SK-N-SH (cell line): ENCODE results near the gene LPIN1. TPM values are rescaled to one million over a fixed set of nuclear protein-coding genes. Genes with fewer than 3 reads are reported as not detected.

Experiments used
- CTCF ChIA-PET: fragments of 300-600, 350-600 bp; formaldehyde crosslinking; extraction: SDS; loops from one replicate; lab custom pipeline; 2021; lab: Yijun Ruan, JAX
- POLR2A ChIA-PET: fragments of 350-600 bp; sonication (Branson Sonifier 250); formaldehyde crosslinking; extraction: SDS; loops from one replicate; lab custom pipeline; 2020; ENCODE audit warnings: antibody characterized with exemption, inconsistent platforms; lab: Yijun Ruan, JAX
- DNase-seq: peaks from one replicate; pipeline ENCODE4 v3.0.0; 2012
- H2AFZ ChIP-seq: fragments of 200-600 bp; sonication (generic); 2 replicates; pipeline ENCODE4 v1.8.1; 2016; ENCODE audit warnings: antibody characterized with exemption, mild to moderate bottlenecking, low read depth
- H3F3A ChIP-seq: fragments of 200-600 bp; sonication (generic); replicated peaks from 2 replicates; pipeline ENCODE3; 2016; ENCODE audit warnings: antibody characterized with exemption, mild to moderate bottlenecking; ENCODE audit not compliant: insufficient read depth
- H3K27ac ChIP-seq, 2 experiments: fragments of 200-500 bp in 1 of 2; fragments of 200-600 bp in 1 of 2; sonication (Bioruptor generic) in 1 of 2; sonication (generic), shearing (Covaris generic) in 1 of 2; 2 replicates each; pipeline versions ENCODE4 v1.5.1 to v1.6.1; 2014 to 2016; ENCODE audit warnings: low read depth in 2 of 2, inconsistent platforms in 1 of 2, low read length in 1 of 2, mild to moderate bottlenecking in 1 of 2, mixed read lengths in 1 of 2
- H3K27me3 ChIP-seq: fragments of 200-600 bp; sonication (generic), shearing (Covaris generic); 2 replicates; pipeline ENCODE4 v1.6.1; 2016; ENCODE audit warnings: mixed run types; ENCODE audit not compliant: insufficient read depth
- H3K36me3 ChIP-seq, 2 experiments: fragments of 200-500 bp in 1 of 2; fragments of 200-600 bp in 1 of 2; sonication (Bioruptor generic) in 1 of 2; sonication (generic) in 1 of 2; replicated peaks in 1 of 2; 2 replicates each; pipeline versions ENCODE3 to v1.5.1; 2014 to 2016; ENCODE audit warnings: low read length in 1 of 2, mild to moderate bottlenecking in 1 of 2; ENCODE audit not compliant: insufficient read depth in 2 of 2, control insufficient read depth in 1 of 2
- H3K4me1 ChIP-seq, 2 experiments: fragments of 200-500 bp in 1 of 2; fragments of 200-600 bp in 1 of 2; sonication (Bioruptor generic) in 1 of 2; sonication (generic), shearing (Covaris generic) in 1 of 2; 2 replicates each; pipeline versions ENCODE4 v1.5.1 to v1.6.1; 2014 to 2016; ENCODE audit warnings: low read depth in 1 of 2, low read length in 1 of 2, mixed run types in 1 of 2; ENCODE audit not compliant: insufficient read depth in 2 of 2, control insufficient read depth in 1 of 2
- H3K4me2 ChIP-seq: fragments of 200-600 bp; sonication (generic), shearing (Covaris generic); 2 replicates; pipeline ENCODE4 v1.6.1; 2017; ENCODE audit warnings: mixed run types
- H3K4me3 ChIP-seq, 2 experiments: fragments of 200-500 bp in 1 of 2; fragments of 200-600 bp in 1 of 2; sonication (Bioruptor generic) in 1 of 2; sonication (generic), shearing (Covaris generic) in 1 of 2; 2 replicates each; pipeline versions ENCODE4 v1.5.1 to v1.8.1; 2014 to 2016; ENCODE audit warnings: low read depth in 2 of 2, inconsistent platforms in 1 of 2, low read length in 1 of 2, mild to moderate bottlenecking in 1 of 2, mixed read lengths in 1 of 2, moderate library complexity in 1 of 2
- H3K79me2 ChIP-seq: fragments of 200-600 bp; sonication (generic); 2 replicates; pipeline ENCODE4 v1.8.1; 2017; ENCODE audit warnings: mild to moderate bottlenecking; ENCODE audit not compliant: insufficient read depth
- H3K9ac ChIP-seq: fragments of 200-600 bp; sonication (generic); 2 replicates; pipeline ENCODE4 v1.6.1; 2017; ENCODE audit warnings: mixed run types
- H3K9me2 ChIP-seq: fragments of 200-600 bp; sonication (generic); 2 replicates; pipeline ENCODE4 v1.6.1; 2017; ENCODE audit warnings: mixed run types
- H3K9me3 ChIP-seq: fragments of 200-600 bp; sonication (generic); 2 replicates; pipeline ENCODE4 v1.6.1; 2017; ENCODE audit warnings: mixed run types, mild to moderate bottlenecking, moderate library complexity
- H4K20me1 ChIP-seq: fragments of 200-600 bp; sonication (generic); 2 replicates; pipeline ENCODE4 v1.6.1; 2017; ENCODE audit warnings: mild to moderate bottlenecking, mixed run types; ENCODE audit not compliant: insufficient read depth
- ELF1 ChIP-seq: IDR thresholded peaks from 2 replicates; pipeline ENCODE4 v1.4.0; 2012
- EZH2phosphoT487 ChIP-seq: fragments of 200-600 bp; sonication (generic); IDR thresholded peaks from 2 replicates; pipeline ENCODE4 v1.6.1; 2017; ENCODE audit warnings: low read depth, mixed run types, mild to moderate bottlenecking, antibody characterized with exemption, moderate library complexity, borderline replicate concordance
- FOSL2 ChIP-seq: IDR thresholded peaks from 2 replicates; pipeline ENCODE4 v1.4.0; 2012; ENCODE audit warnings: low read depth, mild to moderate bottlenecking, moderate library complexity, borderline replicate concordance
- FOXJ3 ChIP-seq: sonication (generic); formaldehyde crosslinking; IDR thresholded peaks from 2 replicates; pipeline ENCODE4 v1.5.1; 2020; ENCODE audit warnings: mild to moderate bottlenecking, missing genetic modification reagents
- GABPA ChIP-seq: IDR thresholded peaks from 2 replicates; pipeline ENCODE4 v1.4.0; 2012; ENCODE audit warnings: low read depth, mild to moderate bottlenecking
- GATA2 ChIP-seq: sonication (generic); formaldehyde crosslinking; IDR thresholded peaks from 2 replicates; pipeline ENCODE4 v1.5.0; 2020; ENCODE audit warnings: mild to moderate bottlenecking, missing genetic modification reagents
- MXI1 ChIP-seq: IDR thresholded peaks from 2 replicates; pipeline ENCODE4 v1.6.1; 2012; ENCODE audit warnings: mild to moderate bottlenecking, low read depth, low read length, improper control_type of control experiment
- NFIC ChIP-seq: IDR thresholded peaks from 2 replicates; pipeline ENCODE4 v1.4.0; 2012; ENCODE audit warnings: borderline replicate concordance
- RCOR1 ChIP-seq: fragments of 150-350 bp; IDR thresholded peaks from 2 replicates; pipeline ENCODE4 v1.6.1; 2017; ENCODE audit warnings: antibody characterized with exemption, low read length
- SIN3A ChIP-seq: IDR thresholded peaks from 2 replicates; pipeline ENCODE4 v1.6.1; 2012; ENCODE audit warnings: low read depth, mild to moderate bottlenecking, low read length, moderate library complexity, borderline replicate concordance
- SMC3 ChIP-seq: IDR thresholded peaks from 2 replicates; pipeline ENCODE4 v1.6.1; 2012; ENCODE audit warnings: low read depth, low read length, improper control_type of control experiment
- TCF12 ChIP-seq: IDR thresholded peaks from 2 replicates; pipeline ENCODE4 v1.4.0; 2012
- YY1 ChIP-seq: IDR thresholded peaks from 2 replicates; pipeline ENCODE4 v1.4.0; 2012; ENCODE audit warnings: low read depth, mild to moderate bottlenecking
- WGBS: methylation state at CpG from one replicate; pipeline ENCODE4 v1.1.6; 2017; ENCODE audit warnings: low lambda C conversion rate; 5-methylcytosine and 5-hydroxymethylcytosine counted together
- polyA plus RNA-seq, 3 experiments: library from polyadenylated mRNA; depleted of rRNA; stranded (reverse); fragments of >200 nt; gene quantifications; 2 replicates each; pipeline ENCODE4 v1.2.3, GENCODE V29; 2012
- TF ChIP-seq, protein P1 (sequence below): fragments of 200-600 bp; sonication (generic); IDR thresholded peaks from 2 replicates; pipeline ENCODE4 v1.6.1; 2017; ENCODE audit warnings: antibody characterized with exemption, mild to moderate bottlenecking, moderate library complexity
- TF ChIP-seq, protein P2 (sequence below): fragments of 150-350 bp; IDR thresholded peaks from 2 replicates; pipeline ENCODE4 v1.6.1; 2016; ENCODE audit warnings: mild to moderate bottlenecking, low read depth, low read length
- TF ChIP-seq, protein P3 (sequence below): IDR thresholded peaks from 2 replicates; pipeline ENCODE4 v1.4.0; 2012; ENCODE audit warnings: low read depth, borderline replicate concordance

The LPIN1 gene
- polyA plus RNA-seq, 1 of the 3 experiments (the other 2 are of a cell fraction) = 22.1 TPM

DNA sequence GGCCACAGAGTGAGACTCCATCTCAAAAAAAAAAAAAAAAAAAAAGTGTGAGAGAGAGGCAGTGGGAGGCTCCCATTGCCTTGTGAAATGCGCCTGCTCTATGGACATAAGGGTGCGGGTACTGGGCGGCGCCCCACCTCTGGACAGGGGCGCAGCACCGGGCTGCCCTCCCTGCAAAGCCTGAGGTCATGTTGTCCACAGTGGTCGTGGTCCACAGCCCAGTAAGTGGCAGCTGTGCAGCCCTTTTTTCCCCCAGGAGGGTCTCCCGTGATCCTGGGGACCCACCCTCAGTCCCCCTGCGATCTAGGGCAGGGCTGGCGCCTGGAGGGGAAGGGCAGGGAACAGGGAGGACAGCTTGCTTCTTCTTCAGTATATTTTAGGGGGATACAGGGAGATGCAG, 37.8 kb downstream of the LPIN1 start:
- no peaks in the 10 kb centered on the region for H3K27me3 ChIP-seq
- no peaks in the 10 kb centered on the region for H3K9me2 ChIP-seq
- TF ChIP-seq, protein P1, sequence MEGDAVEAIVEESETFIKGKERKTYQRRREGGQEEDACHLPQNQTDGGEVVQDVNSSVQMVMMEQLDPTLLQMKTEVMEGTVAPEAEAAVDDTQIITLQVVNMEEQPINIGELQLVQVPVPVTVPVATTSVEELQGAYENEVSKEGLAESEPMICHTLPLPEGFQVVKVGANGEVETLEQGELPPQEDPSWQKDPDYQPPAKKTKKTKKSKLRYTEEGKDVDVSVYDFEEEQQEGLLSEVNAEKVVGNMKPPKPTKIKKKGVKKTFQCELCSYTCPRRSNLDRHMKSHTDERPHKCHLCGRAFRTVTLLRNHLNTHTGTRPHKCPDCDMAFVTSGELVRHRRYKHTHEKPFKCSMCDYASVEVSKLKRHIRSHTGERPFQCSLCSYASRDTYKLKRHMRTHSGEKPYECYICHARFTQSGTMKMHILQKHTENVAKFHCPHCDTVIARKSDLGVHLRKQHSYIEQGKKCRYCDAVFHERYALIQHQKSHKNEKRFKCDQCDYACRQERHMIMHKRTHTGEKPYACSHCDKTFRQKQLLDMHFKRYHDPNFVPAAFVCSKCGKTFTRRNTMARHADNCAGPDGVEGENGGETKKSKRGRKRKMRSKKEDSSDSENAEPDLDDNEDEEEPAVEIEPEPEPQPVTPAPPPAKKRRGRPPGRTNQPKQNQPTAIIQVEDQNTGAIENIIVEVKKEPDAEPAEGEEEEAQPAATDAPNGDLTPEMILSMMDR = no peak
- no peak for TF ChIP-seq NFIC
- TF ChIP-seq ELF1 = no peak
- no peak for TF ChIP-seq SIN3A
- TF ChIP-seq, protein P2, sequence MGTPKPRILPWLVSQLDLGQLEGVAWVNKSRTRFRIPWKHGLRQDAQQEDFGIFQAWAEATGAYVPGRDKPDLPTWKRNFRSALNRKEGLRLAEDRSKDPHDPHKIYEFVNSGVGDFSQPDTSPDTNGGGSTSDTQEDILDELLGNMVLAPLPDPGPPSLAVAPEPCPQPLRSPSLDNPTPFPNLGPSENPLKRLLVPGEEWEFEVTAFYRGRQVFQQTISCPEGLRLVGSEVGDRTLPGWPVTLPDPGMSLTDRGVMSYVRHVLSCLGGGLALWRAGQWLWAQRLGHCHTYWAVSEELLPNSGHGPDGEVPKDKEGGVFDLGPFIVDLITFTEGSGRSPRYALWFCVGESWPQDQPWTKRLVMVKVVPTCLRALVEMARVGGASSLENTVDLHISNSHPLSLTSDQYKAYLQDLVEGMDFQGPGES = no peak
- no peak for TF ChIP-seq GABPA
- TF ChIP-seq GATA2 (CRISPR knock-in tag) = no peak
- TF ChIP-seq TCF12 = no peak
- no peak for TF ChIP-seq MXI1
- TF ChIP-seq EZH2phosphoT487 = no peak
- no peak for TF ChIP-seq SMC3
- TF ChIP-seq FOXJ3 (CRISPR knock-in tag) = no peak
- no peak for TF ChIP-seq YY1
- no peak for TF ChIP-seq FOSL2
- TF ChIP-seq, protein P3, sequence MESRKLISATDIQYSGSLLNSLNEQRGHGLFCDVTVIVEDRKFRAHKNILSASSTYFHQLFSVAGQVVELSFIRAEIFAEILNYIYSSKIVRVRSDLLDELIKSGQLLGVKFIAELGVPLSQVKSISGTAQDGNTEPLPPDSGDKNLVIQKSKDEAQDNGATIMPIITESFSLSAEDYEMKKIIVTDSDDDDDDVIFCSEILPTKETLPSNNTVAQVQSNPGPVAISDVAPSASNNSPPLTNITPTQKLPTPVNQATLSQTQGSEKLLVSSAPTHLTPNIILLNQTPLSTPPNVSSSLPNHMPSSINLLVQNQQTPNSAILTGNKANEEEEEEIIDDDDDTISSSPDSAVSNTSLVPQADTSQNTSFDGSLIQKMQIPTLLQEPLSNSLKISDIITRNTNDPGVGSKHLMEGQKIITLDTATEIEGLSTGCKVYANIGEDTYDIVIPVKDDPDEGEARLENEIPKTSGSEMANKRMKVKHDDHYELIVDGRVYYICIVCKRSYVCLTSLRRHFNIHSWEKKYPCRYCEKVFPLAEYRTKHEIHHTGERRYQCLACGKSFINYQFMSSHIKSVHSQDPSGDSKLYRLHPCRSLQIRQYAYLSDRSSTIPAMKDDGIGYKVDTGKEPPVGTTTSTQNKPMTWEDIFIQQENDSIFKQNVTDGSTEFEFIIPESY = no peak
- TF ChIP-seq RCOR1 = no peak
- TF ChIP-seq, all 33 proteins: peak for 0
- no peaks in the 10 kb centered on the region for H3K9me3 ChIP-seq
- H3F3A ChIP-seq = no peaks in the 10 kb centered on the region
- no peak for DNase-seq
- peaks cover 27 to 78% of the 10 kb centered on the region in 2 experiments for H3K36me3 ChIP-seq
- ChIA-PET POLR2A (no interaction called here), CTCF (interaction anchor here (0.7 to 18.0 kb wide), 47 partner anchors 8 to 1229 kb away, joined by 3 to 886 read pairs (median 6); partner anchors contain the start of gene LPIN1)
- 89% methylated on average over 10 of the region's 10 CpGs for WGBS
- no peak overlapping the region for H3K27ac ChIP-seq
- H3K4me3 ChIP-seq = no peak overlapping the region
- no peaks in the 10 kb centered on the region for H3K79me2 ChIP-seq
- peaks cover 0 to 9% of the 10 kb centered on the region in 2 experiments; a peak in 1 of 4 replicates for H3K4me1 ChIP-seq
- H4K20me1 ChIP-seq = no peaks in the 10 kb centered on the region
- H3K9ac ChIP-seq = no peak overlapping the region
- no peak overlapping the region for H3K4me2 ChIP-seq
- no peak overlapping the region for H2AFZ ChIP-seq
